Mesothelial cell of epicardium (in vitro differentiated cells): Measurements from ENCODE around the gene LGALS12. TPM values are rescaled to one million over a fixed set of nuclear protein-coding genes. Genes with fewer than 3 reads are reported as not detected.
A peak's percentile ranks its signal among the peaks of the same experiment; 100 is the strongest.
"Not testable (repeated sequence)": the region's sequence is repeated elsewhere in the genome, so short reads cannot be mapped to it uniquely, and the experiment has no call there.

Experiments
- DNase-seq, 2 experiments: peaks; one replicate each; pipeline ENCODE4 v3.0.0; 2021; ENCODE audit warnings: low spot score in 2 of 2; ENCODE audit not compliant: unreplicated experiment in 2 of 2
- H3K27ac Mint-ChIP-seq: 2 replicates; pipeline ENCODE4 v1.8.0; 2021; ENCODE audit warnings: mixed read lengths
- H3K27me3 Mint-ChIP-seq: 2 replicates; pipeline ENCODE4 v1.8.0; 2021; ENCODE audit warnings: low read depth, mixed read lengths
- H3K36me3 Mint-ChIP-seq: 2 replicates; pipeline ENCODE4 v1.8.0; 2021; ENCODE audit warnings: mixed read lengths
- H3K4me1 Mint-ChIP-seq: 2 replicates; pipeline ENCODE4 v1.8.0; 2021; ENCODE audit warnings: mixed read lengths
- H3K4me3 Mint-ChIP-seq: 2 replicates; pipeline ENCODE4 v1.8.0; 2021; ENCODE audit warnings: mild to moderate bottlenecking, moderate library complexity, mixed read lengths
- H3K9me3 Mint-ChIP-seq: 2 replicates; pipeline ENCODE4 v1.8.0; 2021; ENCODE audit warnings: mixed read lengths
- total RNA-seq: library from RNA; stranded (reverse); gene quantifications from 3 replicates; pipeline ENCODE4 v1.2.1, GENCODE V29; 2021
- TF ChIP-seq, protein P1 (sequence below): fragments of 200-600 bp; sonication (generic); IDR thresholded peaks from one replicate; pipeline ENCODE4 v1.5.0; 2021; ENCODE audit warnings: antibody characterized with exemption; ENCODE audit not compliant: unreplicated experiment

LGALS12 gene
- total RNA-seq, 1 donor from 2014 or later, result 0.58 TPM

DNA sequence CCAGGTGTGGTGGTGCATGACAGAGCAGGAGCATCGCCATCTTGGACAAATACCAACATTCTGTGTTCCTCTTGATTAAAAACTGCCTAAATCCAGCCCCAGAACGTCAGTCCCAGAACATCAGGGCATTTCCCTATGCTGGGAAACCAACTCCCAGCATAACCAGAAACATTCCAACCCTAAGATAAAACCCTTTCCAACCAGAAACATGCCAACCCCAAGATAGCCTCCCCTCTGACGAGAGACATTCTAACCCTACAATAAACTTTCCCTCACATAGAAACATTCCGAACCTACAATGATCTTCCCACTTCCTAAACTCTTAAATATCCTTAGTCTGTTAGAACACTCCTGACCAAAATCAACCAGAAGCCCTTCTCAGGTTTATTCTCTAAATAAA is 42.3 kb downstream of the LGALS12 start:
- no peaks in the 10 kb centered on the region for H3K36me3 Mint-ChIP-seq
- TF ChIP-seq, protein P1, sequence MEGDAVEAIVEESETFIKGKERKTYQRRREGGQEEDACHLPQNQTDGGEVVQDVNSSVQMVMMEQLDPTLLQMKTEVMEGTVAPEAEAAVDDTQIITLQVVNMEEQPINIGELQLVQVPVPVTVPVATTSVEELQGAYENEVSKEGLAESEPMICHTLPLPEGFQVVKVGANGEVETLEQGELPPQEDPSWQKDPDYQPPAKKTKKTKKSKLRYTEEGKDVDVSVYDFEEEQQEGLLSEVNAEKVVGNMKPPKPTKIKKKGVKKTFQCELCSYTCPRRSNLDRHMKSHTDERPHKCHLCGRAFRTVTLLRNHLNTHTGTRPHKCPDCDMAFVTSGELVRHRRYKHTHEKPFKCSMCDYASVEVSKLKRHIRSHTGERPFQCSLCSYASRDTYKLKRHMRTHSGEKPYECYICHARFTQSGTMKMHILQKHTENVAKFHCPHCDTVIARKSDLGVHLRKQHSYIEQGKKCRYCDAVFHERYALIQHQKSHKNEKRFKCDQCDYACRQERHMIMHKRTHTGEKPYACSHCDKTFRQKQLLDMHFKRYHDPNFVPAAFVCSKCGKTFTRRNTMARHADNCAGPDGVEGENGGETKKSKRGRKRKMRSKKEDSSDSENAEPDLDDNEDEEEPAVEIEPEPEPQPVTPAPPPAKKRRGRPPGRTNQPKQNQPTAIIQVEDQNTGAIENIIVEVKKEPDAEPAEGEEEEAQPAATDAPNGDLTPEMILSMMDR, result no peak
- no peaks in the 10 kb centered on the region for H3K27me3 Mint-ChIP-seq
- H3K4me1 Mint-ChIP-seq, result no peaks in the 10 kb centered on the region
- H3K4me3 Mint-ChIP-seq, result no peak overlapping the region
- no peak for DNase-seq
- H3K9me3 Mint-ChIP-seq, result no peaks in the 10 kb centered on the region
- H3K27ac Mint-ChIP-seq, result no peak overlapping the region

DNA sequence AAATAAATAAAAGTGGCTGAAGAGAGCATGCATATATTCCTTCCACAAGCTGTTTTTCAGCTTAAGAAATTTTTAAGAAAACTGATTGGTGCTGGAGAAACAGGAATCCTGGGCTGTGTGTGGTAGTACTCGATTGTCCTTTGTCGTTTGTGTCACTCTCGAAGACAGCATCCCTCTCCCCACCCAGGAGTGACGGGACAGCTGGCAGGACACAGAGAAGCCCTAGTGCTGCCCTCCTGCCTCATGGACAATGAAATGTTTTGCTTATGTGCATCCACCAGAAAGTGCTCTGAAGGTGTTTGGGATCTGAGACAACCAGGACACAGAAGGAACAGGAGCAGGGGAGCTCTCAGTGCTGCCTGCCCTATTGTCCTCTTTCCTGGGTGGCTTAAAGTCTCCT is 43.5 kb downstream of the LGALS12 start:
- Mint-ChIP-seq H3K27ac (no peak overlapping the region), H3K27me3 (no peaks in the 10 kb centered on the region), H3K4me1 (peaks cover 4% of the 10 kb centered on the region), H3K9me3 (no peaks in the 10 kb centered on the region), H3K4me3 (no peak overlapping the region), H3K36me3 (no peaks in the 10 kb centered on the region)
- peak in 1 of 2 experiments; percentile 11 for DNase-seq
- TF ChIP-seq, protein P1, result no peak

GRCh38 chr11:63550156-63550700 is 44.3 kb downstream of the LGALS12 start:
- not testable (repeated sequence) for H3K4me3 Mint-ChIP-seq, H3K36me3 Mint-ChIP-seq, H3K4me1 Mint-ChIP-seq, H3K27me3 Mint-ChIP-seq, H3K27ac Mint-ChIP-seq, H3K9me3 Mint-ChIP-seq, DNase-seq

GRCh38 chr11:63551091-63551888 is 45.4 kb downstream of the LGALS12 start:
- no peak overlapping the region for H3K27ac Mint-ChIP-seq
- TF ChIP-seq, protein P1, result no peak
- DNase-seq, result no peak
- no peaks in the 10 kb centered on the region for H3K36me3 Mint-ChIP-seq
- no peaks in the 10 kb centered on the region for H3K9me3 Mint-ChIP-seq
- peaks cover 7% of the 10 kb centered on the region for H3K4me1 Mint-ChIP-seq
- no peak overlapping the region for H3K4me3 Mint-ChIP-seq
- no peaks in the 10 kb centered on the region for H3K27me3 Mint-ChIP-seq

DNA sequence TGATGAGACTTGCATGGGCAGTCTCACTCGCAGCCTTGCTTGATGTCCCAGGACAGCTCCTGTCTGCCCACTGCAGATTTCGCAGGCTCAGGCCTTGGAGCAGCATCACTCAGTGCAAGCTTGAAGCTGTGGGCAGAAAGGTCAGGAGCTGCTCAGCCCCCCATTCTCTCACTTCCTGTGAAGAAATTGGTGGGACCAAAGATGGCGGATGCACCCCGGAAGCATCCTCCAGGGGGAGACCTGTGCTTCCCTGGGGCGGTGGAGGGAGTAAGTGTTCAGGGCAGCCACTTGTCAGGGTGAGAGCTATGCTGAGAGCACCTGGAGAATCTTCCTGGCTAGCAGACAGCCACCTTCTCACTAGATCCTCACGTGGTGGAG is 46.0 kb downstream of the LGALS12 start:
- no peak overlapping the region for H3K4me3 Mint-ChIP-seq
- no peak for DNase-seq
- H3K36me3 Mint-ChIP-seq, result no peaks in the 10 kb centered on the region
- no peaks in the 10 kb centered on the region for H3K9me3 Mint-ChIP-seq
- no peak overlapping the region for H3K27ac Mint-ChIP-seq
- TF ChIP-seq, protein P1, result no peak
- H3K27me3 Mint-ChIP-seq, result no peaks in the 10 kb centered on the region
- H3K4me1 Mint-ChIP-seq, result peaks cover 11% of the 10 kb centered on the region

DNA sequence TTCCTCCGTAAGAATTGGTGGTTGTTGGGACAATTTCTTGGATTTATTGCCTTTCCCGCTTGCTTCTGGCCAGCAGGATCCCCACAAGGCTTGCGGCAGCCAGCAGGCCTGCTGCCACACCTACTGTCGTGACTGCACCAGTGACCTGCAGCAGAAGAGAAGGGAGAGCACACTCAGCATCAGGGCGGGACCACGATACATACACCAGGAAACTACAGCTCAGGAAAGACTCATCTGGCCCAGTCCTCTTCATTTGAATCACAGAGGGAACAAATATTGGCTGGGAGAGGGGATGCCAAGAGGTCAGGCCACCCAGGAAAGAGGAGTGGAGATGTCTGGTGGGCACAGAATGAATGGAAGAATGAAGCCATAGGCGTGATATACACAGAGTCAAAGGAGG is 47.0 kb downstream of the LGALS12 start:
- DNase-seq, result no peak
- Mint-ChIP-seq H3K4me1 (peaks cover 12% of the 10 kb centered on the region), H3K27ac (no peak overlapping the region), H3K27me3 (no peaks in the 10 kb centered on the region), H3K36me3 (no peaks in the 10 kb centered on the region), H3K9me3 (no peaks in the 10 kb centered on the region), H3K4me3 (no peak overlapping the region)
- TF ChIP-seq, protein P1, result no peak
